GM21381 (cell line): Measurements from ENCODE around the gene SLC35G2.
"Not testable (repeated sequence)": the region's sequence is repeated elsewhere in the genome, so short reads cannot be mapped to it uniquely, and the experiment has no call there.

Experiments
- ATAC-seq: cut with Tn5 transposase; IDR thresholded peaks from one replicate; pipeline ENCODE4 v1.9.1; 2021; ENCODE audit warnings: mild to moderate bottlenecking, moderate library complexity; ENCODE audit not compliant: unreplicated experiment

The SLC35G2 gene

DNA sequence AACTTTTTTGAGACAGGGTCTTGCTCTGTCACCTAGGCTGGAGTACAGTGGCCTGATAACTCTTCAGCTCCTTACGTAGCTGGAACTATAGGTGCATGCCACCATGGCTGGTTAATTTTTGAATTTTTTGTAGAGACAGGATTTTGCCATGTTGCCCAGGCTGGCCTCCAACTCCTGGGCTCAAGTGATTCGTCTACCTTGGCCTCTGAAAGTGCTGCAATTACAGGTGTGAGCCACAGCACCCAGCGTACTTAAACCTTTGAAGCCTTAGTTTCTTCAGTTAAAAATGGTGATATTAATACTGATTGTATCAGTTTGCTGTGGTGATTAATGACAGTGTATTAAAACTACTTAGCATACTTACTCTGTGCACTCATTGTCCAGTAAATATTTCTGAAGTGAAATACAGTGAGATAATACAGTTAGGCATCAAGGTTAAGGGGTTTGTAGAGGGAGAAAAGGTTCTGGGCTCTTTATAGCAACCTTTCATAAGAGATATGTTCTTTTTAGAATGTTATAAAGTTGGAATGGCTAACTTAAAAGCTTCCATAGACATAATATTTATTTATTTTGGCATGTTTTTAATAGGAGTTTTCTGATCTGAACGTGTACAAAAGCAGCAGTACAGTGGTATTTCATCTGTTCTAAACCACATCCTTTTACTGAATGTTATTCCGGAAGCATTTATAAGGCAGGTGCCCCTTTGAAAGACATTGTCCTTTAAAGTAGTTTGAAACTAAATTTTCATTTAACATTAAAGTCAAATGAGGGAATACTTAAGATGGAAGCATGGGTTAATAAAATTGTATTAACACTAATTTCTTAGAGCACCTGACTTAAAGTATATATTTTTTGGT, 66.7 kb downstream of the SLC35G2 start:
- peak; percentile 57 for ATAC-seq

DNA sequence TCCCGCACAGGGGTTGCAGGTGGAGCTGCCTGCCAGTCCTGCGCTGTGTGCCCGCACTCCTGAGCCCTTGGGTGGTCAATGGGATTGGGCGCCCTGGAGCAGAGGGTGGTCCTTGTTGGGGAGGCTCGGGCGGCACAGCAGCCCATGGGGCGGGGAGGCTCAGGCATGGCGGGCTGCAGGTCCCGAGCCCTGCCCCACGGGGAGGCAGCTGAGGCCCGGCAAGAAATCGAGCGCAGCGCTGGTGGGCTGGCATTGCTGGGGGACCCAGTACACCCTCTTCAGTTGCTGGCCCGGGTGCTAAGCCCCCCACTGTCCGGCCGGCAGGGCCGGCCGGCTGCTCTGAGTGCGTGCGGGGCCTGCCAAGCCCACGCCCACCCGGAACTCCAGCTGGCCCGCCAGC, 71.0 kb downstream of the SLC35G2 start:
- ATAC-seq, result no peak

DNA sequence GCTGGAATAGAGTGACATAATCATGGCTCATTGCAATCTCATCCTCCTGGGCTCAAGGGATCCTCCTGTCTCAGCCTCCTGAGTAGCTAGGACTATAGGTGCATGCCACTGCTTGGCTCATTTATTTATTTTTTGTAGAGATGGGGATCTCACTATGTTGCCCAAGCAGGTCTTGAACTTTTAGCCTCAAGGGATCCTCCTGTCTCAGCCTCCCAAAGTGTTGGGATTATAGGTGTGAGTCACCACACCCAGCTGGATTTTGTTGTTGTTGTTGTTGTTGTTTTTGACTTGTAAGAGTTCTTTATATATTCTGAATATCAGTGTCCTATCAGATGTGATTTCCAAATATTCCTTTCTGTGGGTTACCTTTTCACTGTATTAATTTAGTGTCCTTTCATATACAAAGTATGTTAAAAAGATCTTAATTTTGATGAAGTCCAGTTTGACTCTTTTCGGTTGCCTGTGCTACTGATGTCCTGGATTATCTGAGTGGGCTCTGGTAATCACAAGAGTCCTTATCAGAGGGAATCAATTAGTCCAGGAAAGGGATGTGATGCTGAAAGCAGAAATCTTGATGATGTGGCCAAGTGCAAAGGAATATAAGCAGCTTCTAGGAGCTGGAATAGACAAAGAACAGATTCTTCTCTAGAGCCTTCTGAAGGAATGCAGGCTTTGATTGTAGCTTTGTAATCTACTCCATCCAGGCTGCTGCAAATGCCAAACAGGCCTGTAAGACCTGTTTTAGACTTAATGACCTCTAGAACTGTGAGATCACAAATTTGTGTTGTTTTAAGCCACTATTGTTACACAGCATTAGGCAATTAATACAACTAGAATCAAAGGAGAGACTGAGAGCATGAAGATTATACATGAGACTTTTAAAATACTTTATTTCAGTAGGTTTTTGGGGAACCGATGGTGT, 73.3 kb downstream of the SLC35G2 start:
- no peak for ATAC-seq

DNA sequence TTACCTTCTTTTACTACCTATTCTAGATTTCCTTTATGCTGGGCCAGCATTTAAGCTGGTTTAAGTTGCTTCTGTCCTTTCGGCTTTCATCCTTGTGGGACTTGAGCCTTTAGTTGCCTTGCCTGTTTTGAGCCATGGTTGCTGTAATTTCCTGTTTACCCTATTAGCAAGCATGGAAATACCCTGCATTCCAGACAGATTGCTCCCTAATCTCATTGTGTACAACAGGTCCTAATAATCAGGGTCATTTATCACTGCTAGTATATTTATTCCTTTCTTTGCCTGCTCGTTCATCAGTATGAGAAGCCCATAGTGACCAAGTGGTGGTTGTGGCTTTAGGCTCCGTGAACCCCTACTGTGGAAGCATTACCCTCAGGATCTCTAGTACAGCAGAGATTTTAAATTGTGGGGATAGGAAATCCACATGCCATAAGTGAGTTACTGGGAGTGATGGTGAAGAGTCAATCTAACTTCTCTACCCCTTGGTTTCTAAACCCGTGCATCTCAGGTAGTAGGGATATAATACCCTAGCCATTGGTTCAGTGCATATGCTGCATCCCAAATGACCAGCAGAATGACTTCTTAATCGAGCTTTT, 75.0 kb downstream of the SLC35G2 start:
- ATAC-seq, result no peak

DNA sequence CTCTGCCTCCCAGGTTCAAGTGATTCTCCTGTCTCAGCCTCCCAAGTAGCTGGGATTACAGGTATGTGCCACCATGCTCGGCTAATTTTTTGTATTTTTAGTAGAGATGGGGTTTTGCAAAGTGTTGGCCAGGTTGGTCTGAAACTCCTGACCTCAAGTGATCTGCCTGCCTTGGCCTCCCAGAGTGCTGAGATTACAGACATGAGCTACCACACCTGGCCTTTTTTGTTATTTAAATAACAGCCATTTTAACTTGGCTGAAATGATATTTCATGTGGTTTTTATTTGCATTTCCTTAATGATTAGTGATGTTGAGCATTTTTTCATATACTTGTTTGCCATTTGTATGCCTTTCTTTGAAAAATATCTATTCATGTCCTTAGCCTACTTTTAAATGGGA, 78.2 kb downstream of the SLC35G2 start:
- not testable (repeated sequence) for ATAC-seq

DNA sequence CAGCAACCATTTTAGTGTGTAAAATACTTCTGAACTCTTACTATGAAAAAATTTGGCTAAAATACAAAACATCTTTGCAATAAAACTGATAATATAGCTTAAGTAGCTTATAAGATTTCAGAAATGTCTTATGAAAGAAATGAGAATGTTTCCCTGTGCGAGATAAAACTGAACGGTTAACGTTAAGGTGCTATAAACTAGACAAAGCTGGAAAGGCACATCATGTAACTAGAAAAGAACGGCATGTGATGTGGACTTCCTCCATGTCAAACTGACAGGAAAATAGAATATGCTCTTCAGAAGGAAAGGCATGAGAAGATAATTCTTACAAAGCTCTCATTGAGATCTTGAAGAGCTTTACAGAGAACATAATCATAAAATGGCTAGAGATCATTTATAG, 79.6 kb downstream of the SLC35G2 start:
- ATAC-seq, result no peak

DNA sequence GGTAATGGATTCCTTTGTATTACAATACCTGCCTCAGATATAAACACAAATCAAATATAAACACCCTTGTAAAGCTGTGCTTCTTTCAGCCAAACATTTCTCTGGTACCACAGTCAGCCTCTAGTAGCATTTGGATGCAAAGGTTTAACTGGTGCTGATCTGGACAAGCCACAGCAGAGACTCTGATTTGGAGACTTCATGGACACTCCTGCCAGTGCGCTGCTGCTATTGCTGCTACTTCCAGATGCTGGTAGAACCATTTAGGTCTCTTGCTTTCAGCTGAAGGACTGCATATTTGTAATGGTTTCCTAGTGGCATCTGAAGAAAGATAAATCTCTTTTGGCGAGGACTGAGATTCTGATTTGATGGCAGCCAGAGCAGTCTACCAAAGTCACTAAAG, 80.0 kb downstream of the SLC35G2 start:
- ATAC-seq, result no peak

DNA sequence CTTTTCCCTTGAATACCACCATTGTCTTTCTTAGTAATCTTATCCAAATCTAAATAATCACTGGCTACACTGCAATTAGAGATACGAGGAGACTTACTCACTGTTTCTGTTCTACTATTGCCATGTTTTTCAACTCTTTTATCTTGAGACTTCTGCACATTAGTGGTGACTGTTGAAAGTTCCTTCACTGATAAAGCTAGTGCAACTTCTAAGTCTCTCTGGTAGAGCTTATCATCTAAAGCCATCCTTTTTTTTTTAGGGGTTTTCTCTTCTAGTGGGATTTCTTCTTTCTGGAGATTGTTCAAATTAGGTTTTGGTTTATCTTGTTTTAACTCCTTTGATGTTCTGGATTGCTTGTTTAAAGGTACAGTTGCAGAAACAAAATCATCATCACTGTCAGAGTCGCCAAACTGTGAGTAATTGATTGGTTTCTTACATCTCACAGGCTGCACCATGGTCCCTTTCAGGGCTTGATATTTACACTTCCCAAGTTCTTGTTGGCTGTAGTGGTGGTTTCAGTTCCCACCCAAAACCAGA, 80.8 kb downstream of the SLC35G2 start:
- ATAC-seq, result no peak

DNA sequence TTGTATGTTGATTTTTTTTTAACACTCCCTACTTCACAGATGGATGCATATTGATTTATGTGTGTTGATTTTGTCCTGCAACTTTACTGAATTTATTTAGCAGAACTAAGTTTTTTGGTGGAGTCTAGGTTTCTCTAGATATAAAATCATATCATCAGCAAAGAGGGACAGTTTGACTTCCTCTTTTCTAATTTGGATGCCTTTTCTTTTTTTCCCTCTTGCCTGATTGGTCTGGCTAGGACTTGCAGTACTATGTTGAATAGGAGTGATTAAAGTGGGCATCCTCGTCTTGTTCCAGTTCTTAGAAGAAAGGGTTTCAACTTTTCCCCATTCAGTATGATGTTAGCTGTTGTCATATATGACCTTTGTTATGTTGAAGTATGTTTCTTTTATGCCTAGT, 81.8 kb downstream of the SLC35G2 start:
- not testable (repeated sequence) for ATAC-seq

DNA sequence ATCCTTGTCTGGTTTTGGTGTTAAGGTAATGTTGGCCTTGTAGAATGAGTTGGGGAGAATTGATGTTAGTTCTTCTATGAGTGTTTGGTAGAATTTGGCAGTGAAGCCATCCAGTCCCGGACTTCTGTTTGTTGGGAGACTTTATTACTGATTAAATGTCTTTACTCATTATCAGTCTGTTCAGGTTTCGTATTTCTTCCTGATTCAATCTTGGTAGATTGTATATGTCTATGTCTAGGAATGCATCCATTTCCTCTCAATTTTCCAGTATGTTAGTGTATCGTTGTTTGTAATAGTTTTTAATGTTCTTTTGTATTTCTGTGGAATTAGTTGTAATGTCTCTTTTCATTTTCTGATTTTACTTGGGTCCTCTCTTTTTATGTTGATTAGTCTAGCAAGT, 82.5 kb downstream of the SLC35G2 start:
- no peak for ATAC-seq

DNA sequence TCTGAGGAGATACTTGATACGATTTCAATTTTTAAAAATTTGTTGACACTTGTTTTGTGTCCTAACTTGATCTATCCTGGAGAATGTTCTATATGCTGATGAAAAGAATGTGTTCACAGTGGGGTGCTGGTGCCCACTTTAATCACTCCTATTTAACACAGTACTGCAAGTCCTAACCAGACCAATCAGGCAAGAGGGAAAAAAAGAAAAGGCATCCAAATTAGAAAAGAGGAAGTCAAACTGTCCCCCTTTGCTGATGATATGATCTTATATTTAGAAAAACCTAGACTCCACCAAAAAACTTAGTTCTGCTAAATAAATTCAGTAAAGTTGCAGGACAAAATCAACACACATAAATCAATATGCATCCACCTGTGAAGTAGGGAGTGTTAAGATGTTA, 83.6 kb downstream of the SLC35G2 start:
- not testable (repeated sequence) for ATAC-seq

DNA sequence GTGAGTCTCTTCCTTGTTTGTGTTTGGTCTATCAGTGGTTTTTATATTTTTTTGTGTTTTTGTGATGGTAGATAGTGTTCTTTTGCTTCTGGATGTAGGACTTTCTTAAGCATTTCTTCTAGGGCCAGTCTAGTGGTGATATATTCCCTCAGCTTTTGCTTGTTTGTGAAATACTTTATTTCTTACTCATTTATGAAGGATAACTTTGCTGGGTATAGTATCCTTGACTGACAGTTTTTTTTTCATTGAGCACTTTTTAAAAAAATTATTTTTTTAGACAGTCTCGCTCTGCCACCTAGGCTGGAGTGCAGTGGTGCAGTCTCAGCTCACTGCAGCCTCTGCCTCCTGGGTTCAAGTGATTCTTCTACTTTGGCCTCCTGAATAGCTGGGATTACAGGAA, 85.0 kb downstream of the SLC35G2 start:
- ATAC-seq, result no peak

DNA sequence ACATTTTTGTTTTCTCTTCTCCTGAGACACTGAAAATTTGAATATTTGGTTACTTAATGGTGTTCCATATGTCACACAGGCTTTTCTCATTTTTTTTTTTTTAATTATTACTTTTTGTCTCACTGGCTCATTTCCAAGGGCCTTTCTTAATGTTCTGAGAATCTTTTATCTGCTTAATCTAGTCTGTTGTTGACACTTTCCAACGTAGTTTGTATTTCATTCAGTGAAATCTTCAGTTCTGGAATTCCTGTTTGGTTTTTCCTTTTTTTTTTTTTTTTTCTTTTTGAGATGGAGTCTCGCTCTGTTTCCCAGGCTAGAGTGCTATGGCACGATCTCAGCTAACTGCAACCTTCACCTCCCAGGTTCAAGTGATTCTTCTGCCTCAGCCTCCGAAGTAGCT, 85.8 kb downstream of the SLC35G2 start:
- no peak for ATAC-seq
